Osteocyte (in vitro differentiated cells): ENCODE measurements around the gene PAFAH1B2. TPM values are rescaled to one million over a fixed set of nuclear protein-coding genes. Genes with fewer than 3 reads are reported as not detected.

Experiments
- DNase-seq: peaks from one replicate; pipeline ENCODE4 v3.0.0; 2021; ENCODE audit warnings: mixed read lengths; ENCODE audit not compliant: unreplicated experiment; ENCODE audit errors: extremely low spot score
- H3K27ac Mint-ChIP-seq: one replicate; pipeline ENCODE4 v1.8.0; 2021; ENCODE audit warnings: mild to moderate bottlenecking, mixed read lengths; ENCODE audit not compliant: unreplicated experiment
- H3K27me3 Mint-ChIP-seq: one replicate; pipeline ENCODE4 v1.8.0; 2021; ENCODE audit warnings: mixed read lengths; ENCODE audit not compliant: unreplicated experiment
- H3K36me3 Mint-ChIP-seq: one replicate; pipeline ENCODE4 v1.8.0; 2021; ENCODE audit warnings: mixed read lengths; ENCODE audit not compliant: unreplicated experiment
- H3K4me1 Mint-ChIP-seq: one replicate; pipeline ENCODE4 v1.8.0; 2021; ENCODE audit warnings: mixed read lengths; ENCODE audit not compliant: unreplicated experiment
- H3K4me3 Mint-ChIP-seq: one replicate; pipeline ENCODE4 v1.8.0; 2021; ENCODE audit warnings: mild to moderate bottlenecking, moderate library complexity, mixed read lengths; ENCODE audit not compliant: unreplicated experiment
- H3K9me3 Mint-ChIP-seq: one replicate; pipeline ENCODE4 v1.8.0; 2021; ENCODE audit warnings: mixed read lengths; ENCODE audit not compliant: unreplicated experiment
- total RNA-seq: library from RNA; stranded (reverse); gene quantifications from 2 replicates; pipeline ENCODE4 v1.2.1, GENCODE V29; 2021
- TF ChIP-seq, protein P1 (sequence below): fragments of 200-600 bp; sonication (generic); IDR thresholded peaks from 2 replicates; pipeline ENCODE4 v1.5.0; 2021; ENCODE audit warnings: antibody characterized with exemption, mild to moderate bottlenecking, moderate library complexity

PAFAH1B2 gene
- total RNA-seq, 1 donor from 2014 or later, result 82.7 TPM

DNA sequence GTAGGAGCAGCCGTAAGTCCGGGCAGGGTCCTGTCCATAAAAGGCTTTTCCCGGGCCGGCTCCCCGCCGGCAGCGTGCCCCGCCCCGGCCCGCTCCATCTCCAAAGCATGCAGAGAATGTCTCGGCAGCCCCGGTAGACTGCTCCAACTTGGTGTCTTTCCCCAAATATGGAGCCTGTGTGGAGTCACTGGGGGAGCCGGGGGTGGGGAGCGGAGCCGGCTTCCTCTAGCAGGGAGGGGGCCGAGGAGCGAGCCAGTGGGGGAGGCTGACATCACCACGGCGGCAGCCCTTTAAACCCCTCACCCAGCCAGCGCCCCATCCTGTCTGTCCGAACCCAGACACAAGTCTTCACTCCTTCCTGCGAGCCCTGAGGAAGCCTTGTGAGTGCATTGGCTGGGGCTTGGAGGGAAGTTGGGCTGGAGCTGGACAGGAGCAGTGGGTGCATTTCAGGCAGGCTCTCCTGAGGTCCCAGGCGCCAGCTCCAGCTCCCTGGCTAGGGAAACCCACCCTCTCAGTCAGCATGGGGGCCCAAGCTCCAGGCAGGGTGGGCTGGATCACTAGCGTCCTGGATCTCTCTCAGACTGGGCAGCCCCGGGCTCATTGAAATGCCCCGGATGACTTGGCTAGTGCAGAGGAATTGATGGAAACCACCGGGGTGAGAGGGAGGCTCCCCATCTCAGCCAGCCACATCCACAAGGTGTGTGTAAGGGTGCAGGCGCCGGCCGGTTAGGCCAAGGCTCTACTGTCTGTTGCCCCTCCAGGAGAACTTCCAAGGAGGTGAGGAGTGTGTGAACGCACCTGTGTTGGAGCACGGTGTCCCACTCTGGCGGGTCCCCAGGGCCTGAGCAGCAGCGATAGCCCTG lies 55.2 kb downstream of the PAFAH1B2 start, which contains the start of gene TAGLN:
Gene TAGLN, plus strand, starts transcription at position 318 of the 863 bp plus-strand sequence. CDS start 3,644 bp downstream, outside the sequence.
- peaks cover 65% of the 10 kb centered on the region for H3K4me1 Mint-ChIP-seq
- H3K4me3 Mint-ChIP-seq, result peak within 1 kb of the TSS; percentile 82
- TF ChIP-seq, protein P1, sequence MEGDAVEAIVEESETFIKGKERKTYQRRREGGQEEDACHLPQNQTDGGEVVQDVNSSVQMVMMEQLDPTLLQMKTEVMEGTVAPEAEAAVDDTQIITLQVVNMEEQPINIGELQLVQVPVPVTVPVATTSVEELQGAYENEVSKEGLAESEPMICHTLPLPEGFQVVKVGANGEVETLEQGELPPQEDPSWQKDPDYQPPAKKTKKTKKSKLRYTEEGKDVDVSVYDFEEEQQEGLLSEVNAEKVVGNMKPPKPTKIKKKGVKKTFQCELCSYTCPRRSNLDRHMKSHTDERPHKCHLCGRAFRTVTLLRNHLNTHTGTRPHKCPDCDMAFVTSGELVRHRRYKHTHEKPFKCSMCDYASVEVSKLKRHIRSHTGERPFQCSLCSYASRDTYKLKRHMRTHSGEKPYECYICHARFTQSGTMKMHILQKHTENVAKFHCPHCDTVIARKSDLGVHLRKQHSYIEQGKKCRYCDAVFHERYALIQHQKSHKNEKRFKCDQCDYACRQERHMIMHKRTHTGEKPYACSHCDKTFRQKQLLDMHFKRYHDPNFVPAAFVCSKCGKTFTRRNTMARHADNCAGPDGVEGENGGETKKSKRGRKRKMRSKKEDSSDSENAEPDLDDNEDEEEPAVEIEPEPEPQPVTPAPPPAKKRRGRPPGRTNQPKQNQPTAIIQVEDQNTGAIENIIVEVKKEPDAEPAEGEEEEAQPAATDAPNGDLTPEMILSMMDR, result no peak
- H3K9me3 Mint-ChIP-seq, result no peaks in the 10 kb centered on the region
- no peaks in the 10 kb centered on the region for H3K27me3 Mint-ChIP-seq
- peak; percentile 94 for DNase-seq
- peak within 1 kb of the TSS; percentile 92 for H3K27ac Mint-ChIP-seq
- H3K36me3 Mint-ChIP-seq, result peaks cover 14% of the 10 kb centered on the region

DNA sequence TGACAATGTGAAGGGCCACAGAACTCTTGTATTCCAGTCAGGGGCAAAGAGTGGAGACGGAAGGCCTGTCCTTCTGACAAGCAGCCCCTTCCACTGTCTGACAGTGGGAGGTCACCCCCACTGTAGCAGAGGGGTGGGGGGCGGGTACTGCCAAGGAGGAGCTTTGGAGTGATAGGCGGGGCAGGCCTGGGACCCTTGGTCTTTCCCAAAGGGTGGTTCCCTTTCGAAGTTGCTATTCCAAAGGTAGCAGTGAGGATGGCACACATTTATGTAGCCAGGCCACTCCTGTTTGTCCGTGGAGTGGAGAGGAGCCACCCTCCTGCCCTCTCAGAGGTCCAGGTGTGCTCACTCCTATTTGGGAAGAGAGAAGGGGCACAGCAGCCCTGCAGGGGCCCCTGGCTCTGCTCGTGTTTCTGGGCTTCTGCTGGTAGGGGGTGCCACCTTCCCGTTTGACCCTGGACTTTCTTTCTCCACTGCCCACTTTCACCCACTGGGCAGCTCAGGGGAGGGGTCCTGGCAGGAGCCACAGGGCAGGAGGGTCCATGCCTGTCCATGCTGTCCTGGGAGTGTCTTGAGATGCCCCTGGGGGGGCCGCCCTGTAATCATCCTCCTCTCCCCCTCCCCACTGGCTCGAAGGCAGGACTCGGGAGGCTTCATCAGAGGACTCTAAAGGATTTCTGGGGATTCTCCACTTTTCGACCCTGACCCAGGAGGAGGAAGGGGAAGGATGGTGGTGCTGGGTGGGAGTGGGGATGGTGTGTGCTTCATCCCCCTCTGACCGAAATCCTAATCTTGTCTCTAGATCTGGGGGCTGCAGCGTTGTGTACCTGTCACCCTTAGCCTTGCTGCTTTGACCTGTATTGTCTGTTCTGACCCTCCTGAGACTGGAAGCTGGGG lies 56.1 kb downstream of the PAFAH1B2 start:
- Mint-ChIP-seq H3K36me3 (peaks cover 22% of the 10 kb centered on the region), H3K27me3 (no peaks in the 10 kb centered on the region), H3K9me3 (no peaks in the 10 kb centered on the region), H3K4me1 (peaks cover 70% of the 10 kb centered on the region), H3K27ac (peak overlapping the region; percentile 92), H3K4me3 (peak overlapping the region; percentile 82)
- TF ChIP-seq, protein P1, result no peak
- no peak for DNase-seq

DNA sequence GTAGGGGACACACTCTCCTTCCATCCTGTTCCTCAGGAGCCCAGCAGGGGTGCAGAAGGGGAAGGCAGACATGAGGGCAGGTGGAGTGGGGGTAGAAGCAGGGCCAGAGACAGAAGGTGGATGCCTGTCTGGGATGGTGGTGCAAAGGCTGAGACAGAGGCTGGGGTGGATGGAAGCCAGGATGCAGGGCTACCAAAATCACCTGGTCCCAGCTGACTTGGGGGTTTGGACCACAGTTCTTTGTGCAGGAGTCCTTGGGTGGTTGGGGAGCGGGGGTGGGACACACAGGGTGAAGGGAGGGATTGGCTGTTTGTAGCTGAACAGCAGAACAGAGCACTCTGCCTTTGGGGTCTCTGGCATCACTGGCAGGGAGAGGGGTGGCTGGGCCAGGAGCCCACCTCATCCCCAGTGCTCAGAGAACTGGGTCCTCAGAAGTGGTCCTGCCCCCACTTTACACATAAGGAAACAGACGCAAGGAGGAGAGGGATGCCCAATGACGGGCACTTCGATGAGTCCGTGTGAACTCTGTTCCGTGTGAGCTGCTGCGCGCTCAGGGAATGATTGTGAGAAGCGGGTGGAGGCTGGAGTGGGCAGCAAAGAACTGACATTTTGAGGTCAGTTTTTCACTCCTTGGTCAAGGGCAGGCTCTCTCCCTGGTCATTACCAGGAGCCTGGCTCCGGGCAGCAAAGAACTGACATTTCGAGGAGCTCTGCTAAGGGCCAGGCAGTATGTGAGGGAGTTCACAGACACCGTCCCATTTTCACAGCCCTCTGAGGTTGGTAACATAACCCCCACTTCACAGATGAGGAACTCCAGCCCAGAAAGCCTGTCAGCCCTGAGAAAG lies 56.9 kb downstream of the PAFAH1B2 start:
- no peak for DNase-seq
- TF ChIP-seq, protein P1, result no peak
- no peaks in the 10 kb centered on the region for H3K27me3 Mint-ChIP-seq
- H3K9me3 Mint-ChIP-seq, result no peaks in the 10 kb centered on the region
- H3K4me1 Mint-ChIP-seq, result peaks cover 72% of the 10 kb centered on the region
- peaks cover 26% of the 10 kb centered on the region for H3K36me3 Mint-ChIP-seq
- H3K4me3 Mint-ChIP-seq, result peak overlapping the region; percentile 82
- peak overlapping the region; percentile 92 for H3K27ac Mint-ChIP-seq

DNA sequence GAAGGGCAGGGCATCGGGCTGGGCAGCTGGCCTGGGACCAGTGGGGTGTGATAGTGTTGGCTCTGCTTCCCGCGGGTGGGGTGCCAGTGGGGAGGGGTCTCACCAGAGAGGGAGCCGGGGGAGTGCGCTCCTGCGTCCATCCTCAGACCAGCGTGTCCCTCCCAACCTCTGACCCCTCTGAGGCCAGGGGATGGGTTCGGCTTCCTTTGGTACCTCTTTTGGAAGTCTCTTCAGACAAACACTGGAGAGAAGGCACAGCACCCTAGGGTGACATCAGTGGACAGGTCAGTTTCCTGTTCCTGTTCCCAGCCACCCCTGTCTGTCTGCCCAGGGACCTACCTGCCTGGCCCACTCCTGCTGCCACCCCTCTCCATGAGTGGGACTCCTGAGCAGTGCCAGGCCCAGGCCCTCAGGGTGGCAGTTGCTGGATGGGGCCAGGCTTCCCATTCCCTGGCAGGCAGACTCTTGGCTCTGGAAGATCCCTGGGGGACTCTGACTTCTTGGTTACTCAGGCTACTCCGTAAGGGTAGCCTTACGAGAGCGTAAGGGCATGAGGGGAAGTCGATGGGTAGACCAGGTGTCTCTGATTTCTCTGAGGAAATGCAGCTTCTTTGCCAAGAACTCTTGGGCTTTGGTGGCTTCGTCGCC lies 57.7 kb downstream of the PAFAH1B2 start:
- DNase-seq, result no peak
- no peaks in the 10 kb centered on the region for H3K27me3 Mint-ChIP-seq
- peaks cover 74% of the 10 kb centered on the region for H3K4me1 Mint-ChIP-seq
- H3K9me3 Mint-ChIP-seq, result no peaks in the 10 kb centered on the region
- peak overlapping the region; percentile 92 for H3K27ac Mint-ChIP-seq
- TF ChIP-seq, protein P1, result no peak
- H3K36me3 Mint-ChIP-seq, result peaks cover 24% of the 10 kb centered on the region
- H3K4me3 Mint-ChIP-seq, result peak overlapping the region; percentile 82
